Smooth muscle cell (in vitro differentiated cells): ENCODE results near the gene ADRB2. TPM values are rescaled to one million over a fixed set of nuclear protein-coding genes. Genes with fewer than 3 reads are reported as not detected.

Experiments used
- DNase-seq: peaks from one replicate; lab custom pipeline; 2025; ENCODE audit not compliant: unreplicated experiment; lab: John Stamatoyannopoulos, UW
- H2AFZ ChIP-seq: fragments of 200-600 bp; sonication (generic); 2 replicates; pipeline ENCODE4 v1.6.0; 2016; ENCODE audit warnings: antibody characterized with exemption, low read depth, mild to moderate bottlenecking
- H3F3A ChIP-seq: fragments of 200-600 bp; sonication (generic); 2 replicates; pipeline ENCODE4 v1.6.0; 2017; ENCODE audit warnings: antibody characterized with exemption, low read depth
- H3K27ac ChIP-seq: fragments of 200-600 bp; sonication (generic); 2 replicates; pipeline ENCODE4 v1.5.1; 2016; ENCODE audit warnings: low read depth, mild to moderate bottlenecking
- H3K27me3 ChIP-seq: fragments of 200-600 bp; sonication (generic); 2 replicates; pipeline ENCODE4 v1.6.1; 2016; ENCODE audit warnings: low read depth, mild to moderate bottlenecking
- H3K36me3 ChIP-seq: fragments of 200-600 bp; sonication (generic); 2 replicates; pipeline ENCODE4 v1.5.1; 2016; ENCODE audit warnings: low read depth
- H3K4me1 ChIP-seq: fragments of 200-600 bp; sonication (generic); 2 replicates; pipeline ENCODE4 v1.5.1; 2016; ENCODE audit warnings: low read depth
- H3K4me2 ChIP-seq: fragments of 200-600 bp; sonication (generic); 2 replicates; pipeline ENCODE4 v1.6.0; 2016; ENCODE audit warnings: mild to moderate bottlenecking
- H3K4me3 ChIP-seq: fragments of 200-600 bp; sonication (generic); 2 replicates; pipeline ENCODE4 v1.5.1; 2016; ENCODE audit warnings: mild to moderate bottlenecking
- H3K79me2 ChIP-seq: fragments of 200-600 bp; sonication (generic); 2 replicates; pipeline ENCODE4 v1.6.0; 2016; ENCODE audit warnings: low read depth, mild to moderate bottlenecking
- H3K9ac ChIP-seq: fragments of 200-600 bp; sonication (generic); 2 replicates; pipeline ENCODE4 v1.6.0; 2016; ENCODE audit warnings: low read depth
- H3K9me3 ChIP-seq: fragments of 200-600 bp; sonication (generic); replicated peaks from 2 replicates; pipeline ENCODE4 v1.5.1; 2016; ENCODE audit warnings: low read depth
- H4K20me1 ChIP-seq: fragments of 200-600 bp; sonication (generic); 2 replicates; pipeline ENCODE4 v1.6.0; 2016; ENCODE audit warnings: low read depth
- CTCF ChIP-seq: fragments of 200-600 bp; sonication (generic); IDR thresholded peaks from 2 replicates; pipeline ENCODE4 v1.5.1; 2017; ENCODE audit warnings: borderline replicate concordance, mild to moderate bottlenecking, antibody characterized with exemption; ENCODE audit not compliant: insufficient read depth, poor library complexity, severe bottlenecking
- WGBS: methylation state at CpG from one replicate; pipeline ENCODE4 v1.1.7; 2016; ENCODE audit warnings: low lambda C conversion rate; 5-methylcytosine and 5-hydroxymethylcytosine counted together
- polyA plus RNA-seq: library from polyadenylated mRNA; unstranded; fragments of >200 nt; fragmentation: Nextera tagmentation; extraction: Ambion mirVana; gene quantifications from 2 replicates; pipeline ENCODE4 v1.2.1, GENCODE V29; 2016
- total RNA-seq: library from RNA; depleted of rRNA; stranded (reverse); fragments of >200 nt; gene quantifications from 2 replicates; pipeline ENCODE4 v1.2.3, GENCODE V29; 2014

ADRB2 gene
- total and polyA plus RNA-seq, 2 experiments from 2014 or later: 1.9 TPM

- WGBS: 75% methylated on average over 4 of the region's 4 CpGs
- no peak for DNase-seq
- Histone ChIP-seq H3K36me3 (no peaks in the 10 kb centered on the region), H3K4me1 (peaks cover 16% of the 10 kb centered on the region), H3F3A (peaks cover 22% of the 10 kb centered on the region), H3K4me2 (peak overlapping the region; percentile 20), H3K9ac (no peak overlapping the region), H3K9me3 (no peaks in the 10 kb centered on the region), H4K20me1 (no peaks in the 10 kb centered on the region), H2AFZ (no peak overlapping the region), H3K27ac (no peak overlapping the region), H3K27me3 (no peaks in the 10 kb centered on the region), H3K79me2 (no peaks in the 10 kb centered on the region), H3K4me3 (no peak overlapping the region)
- TF ChIP-seq CTCF: no peak
Observed at GRCh38 chr5:148806520-148806931, 19.9 kb upstream of the ADRB2 start.

GRCh38 chr5:148807851-148808250 is 18.6 kb upstream of the ADRB2 start:
- no peak overlapping the region for H3K9ac ChIP-seq
- no peak for DNase-seq
- H2AFZ ChIP-seq: no peak overlapping the region
- H3K79me2 ChIP-seq: no peaks in the 10 kb centered on the region
- H3K27ac ChIP-seq: no peak overlapping the region
- no peaks in the 10 kb centered on the region for H4K20me1 ChIP-seq
- H3K36me3 ChIP-seq: no peaks in the 10 kb centered on the region
- peaks cover 27% of the 10 kb centered on the region for H3F3A ChIP-seq
- H3K9me3 ChIP-seq: no peaks in the 10 kb centered on the region
- H3K4me1 ChIP-seq: peaks cover 16% of the 10 kb centered on the region
- TF ChIP-seq CTCF: no peak
- H3K4me3 ChIP-seq: no peak overlapping the region
- H3K27me3 ChIP-seq: no peaks in the 10 kb centered on the region
- no peak overlapping the region for H3K4me2 ChIP-seq
- 22% methylated on average over 2 of the region's 2 CpGs for WGBS

- 63% methylated on average over 10 of the region's 10 CpGs for WGBS
- peaks cover 16% of the 10 kb centered on the region for H3K4me1 ChIP-seq
- H3K4me2 ChIP-seq: peak overlapping the region; percentile 64
- H3K27ac ChIP-seq: peak overlapping the region; percentile 34
- peak overlapping the region; percentile 14 for H3K4me3 ChIP-seq
- no peaks in the 10 kb centered on the region for H3K9me3 ChIP-seq
- DNase-seq: no peak
- no peak for TF ChIP-seq CTCF
- H3K27me3 ChIP-seq: no peaks in the 10 kb centered on the region
- peaks cover 27% of the 10 kb centered on the region for H3F3A ChIP-seq
- H2AFZ ChIP-seq: no peak overlapping the region
- no peak overlapping the region for H3K9ac ChIP-seq
- no peaks in the 10 kb centered on the region for H3K36me3 ChIP-seq
- H4K20me1 ChIP-seq: no peaks in the 10 kb centered on the region
- H3K79me2 ChIP-seq: no peaks in the 10 kb centered on the region
Observed at GRCh38 chr5:148808864-148809642, 17.4 kb upstream of the ADRB2 start.
